Measurements from ENCODE around the gene MRGPRX1. TPM values are rescaled to one million over a fixed set of nuclear protein-coding genes. Genes with fewer than 3 reads are reported as not detected.

MRGPRX1 gene
- total RNA-seq = not detected
- polyA plus RNA-seq = not detected
- long read RNA-seq, donor 1 = 0 reads
- long read RNA-seq, donor 2 = 0 reads
- long read RNA-seq, donor 3 = 0 reads

- WGBS, 4 donors = 66 to 93% (median 71%) methylated on average over 2 of the region's 2 CpGs
- Histone ChIP-seq H3K4me3 (no peak within 1 kb of the TSS), H3K9me3 (no peaks in the 10 kb centered on the region), H3K27ac (no peak within 1 kb of the TSS), H3K27me3 (peaks cover 0 to 10% (median 0%) of the 10 kb centered on the region in 9 donors), H3K36me3 (no peaks in the 10 kb centered on the region), H3K4me1 (no peaks in the 10 kb centered on the region)
- intact Hi-C loops (cut with DNase I) = loop anchor here in 1 of 10 donors (2.0 kb wide), 1 partner anchor 15 kb away; no protein-coding TSS in a partner anchor
- TF ChIP-seq CTCF (IDR thresholded peaks at IDR 0.05) = no peak
- ATAC-seq = no peak
- DNase-seq = no peak
These were observed at the start of gene MRGPRX1 for GRCh38 chr11:18939314-18939713. MRGPRX1 (minus strand) TSS chr11:18939414; CDS start chr11:18934784, 4,630 bp downstream.

GRCh38 chr11:18987454-18988231 lies 48.4 kb upstream of the MRGPRX1 start:
- no peak overlapping the region for H3K27ac ChIP-seq
- peaks cover 0 to 7% (median 0%) of the 10 kb centered on the region in 12 donors for H3K9me3 ChIP-seq
- DNase-seq = no peak
- TF ChIP-seq POLR2A (IDR thresholded peaks at IDR 0.05) (no peak), CTCF (IDR thresholded peaks at IDR 0.05) (no peak)
- H3K4me1 ChIP-seq = no peaks in the 10 kb centered on the region
- no peak for ATAC-seq
- 84 to 86% (median 84%) methylated on average over 9 of the region's 9 CpGs for WGBS, 4 donors
- H3K27me3 ChIP-seq = no peaks in the 10 kb centered on the region
- H3K4me3 ChIP-seq = no peak overlapping the region
- H3K36me3 ChIP-seq = no peaks in the 10 kb centered on the region
- intact Hi-C loops (cut with DNase I) = no loop called here

GRCh38 chr11:18986744-18987143 lies 47.5 kb upstream of the MRGPRX1 start:
- 19 to 29% (median 26%) methylated on average over 3 of the region's 3 CpGs for WGBS, 4 donors
- ATAC-seq (no peak), DNase-seq (no peak)
- H3K36me3 ChIP-seq = no peaks in the 10 kb centered on the region
- no peak overlapping the region for H3K27ac ChIP-seq
- no peak overlapping the region for H3K4me3 ChIP-seq
- TF ChIP-seq CTCF (IDR thresholded peaks at IDR 0.05) (no peak), POLR2A (IDR thresholded peaks at IDR 0.05) (no peak)
- H3K4me1 ChIP-seq = no peaks in the 10 kb centered on the region
- intact Hi-C loops (cut with DNase I) = no loop called here
- peaks cover 0 to 4% (median 0%) of the 10 kb centered on the region in 12 donors for H3K9me3 ChIP-seq
- no peaks in the 10 kb centered on the region for H3K27me3 ChIP-seq

GRCh38 chr11:18981897-18982296 lies 42.7 kb upstream of the MRGPRX1 start:
- 50 to 54% (median 50%) methylated on average over 4 of the region's 4 CpGs for WGBS, 4 donors
- TF ChIP-seq CTCF (IDR thresholded peaks at IDR 0.05) (no peak), POLR2A (IDR thresholded peaks at IDR 0.05) (no peak)
- intact Hi-C loops (cut with DNase I) = no loop called here
- Histone ChIP-seq H3K36me3 (no peaks in the 10 kb centered on the region), H3K4me1 (no peaks in the 10 kb centered on the region), H3K4me3 (no peak overlapping the region), H3K27ac (no peak overlapping the region), H3K27me3 (no peaks in the 10 kb centered on the region), H3K9me3 (peaks cover 0 to 17% (median 3%) of the 10 kb centered on the region in 12 donors)
- no peak for DNase-seq
- ATAC-seq = no peak

Measured in heart left ventricle (tissue), 16 donors.